ENCODE measurements around the gene TNFRSF1A.

GRCh38 chr12:6340745-6341416, 995 bp downstream of the TNFRSF1A start:
- TF ChIP-seq POLR2A (IDR thresholded peaks at IDR 0.05; ENCODE audit: low read length), result no peak
- TF ChIP-seq GATA1 (IDR thresholded peaks at IDR 0.05; ENCODE audit: low read depth, low read length), result no peak

All from erythroblast (primary cell).